HUES6 (cell line): Measurements from ENCODE around the gene C2orf81.
"Not testable (repeated sequence)": the region's sequence is repeated elsewhere in the genome, so short reads cannot be mapped to it uniquely, and the experiment has no call there.

Experiments
- H3K27ac ChIP-seq: 2 replicates; pipeline ENCODE4 v1.7.0; 2013; ENCODE audit warnings: low read depth, mild to moderate bottlenecking, low read length, inconsistent platforms
- H3K27me3 ChIP-seq: 2 replicates; pipeline ENCODE4 v1.6.1; 2013; ENCODE audit warnings: low read length; ENCODE audit not compliant: control insufficient read depth, insufficient read depth
- H3K36me3 ChIP-seq: 2 replicates; pipeline ENCODE4 v1.6.1; 2013; ENCODE audit warnings: low read length; ENCODE audit not compliant: control insufficient read depth, insufficient read depth
- H3K4me1 ChIP-seq: 2 replicates; pipeline ENCODE4 v1.6.1; 2013; ENCODE audit warnings: low read length; ENCODE audit not compliant: control insufficient read depth, insufficient read depth
- H3K4me3 ChIP-seq: 2 replicates; pipeline ENCODE4 v1.5.1; 2013; ENCODE audit warnings: low read depth, low read length
- H3K9ac ChIP-seq: one replicate; pipeline ENCODE4 v1.6.1; 2013; ENCODE audit warnings: mild to moderate bottlenecking, low read length
- H3K9me3 ChIP-seq: 2 replicates; pipeline ENCODE4 v1.6.1; 2013; ENCODE audit warnings: low read depth, low read length; ENCODE audit not compliant: control insufficient read depth, insufficient read depth

C2orf81 gene

DNA sequence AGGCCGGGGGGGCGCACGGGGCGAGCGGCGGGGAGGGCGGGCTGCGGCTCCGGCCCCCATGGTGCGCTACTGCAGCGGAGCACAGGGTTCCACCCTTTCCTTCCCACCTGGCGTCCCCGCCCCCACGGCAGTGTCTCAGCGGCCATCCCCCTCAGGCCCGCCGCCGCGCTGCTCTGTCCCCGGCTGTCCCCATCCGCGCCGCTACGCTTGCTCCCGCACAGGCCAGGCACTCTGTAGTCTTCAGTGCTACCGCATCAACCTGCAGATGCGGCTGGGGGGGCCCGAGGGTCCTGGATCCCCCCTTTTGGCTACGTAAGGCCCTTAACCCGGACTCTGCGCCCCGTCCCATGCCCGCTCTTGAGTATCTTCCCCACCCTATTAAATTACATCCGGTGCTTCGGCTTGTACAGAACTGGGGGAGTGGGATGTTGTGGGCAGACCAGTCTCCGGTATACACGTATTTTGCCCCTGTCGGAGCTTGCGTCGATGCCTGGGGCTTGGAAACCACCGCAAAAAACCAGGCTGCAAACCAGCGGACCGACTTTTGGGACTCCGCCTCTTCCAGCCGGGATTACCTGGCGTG is 36.2 kb upstream of the C2orf81 start:
- peak overlapping the region; percentile 71 for H3K9ac ChIP-seq
- no peaks in the 10 kb centered on the region for H3K27me3 ChIP-seq
- peak overlapping the region; percentile 71 for H3K27ac ChIP-seq

DNA sequence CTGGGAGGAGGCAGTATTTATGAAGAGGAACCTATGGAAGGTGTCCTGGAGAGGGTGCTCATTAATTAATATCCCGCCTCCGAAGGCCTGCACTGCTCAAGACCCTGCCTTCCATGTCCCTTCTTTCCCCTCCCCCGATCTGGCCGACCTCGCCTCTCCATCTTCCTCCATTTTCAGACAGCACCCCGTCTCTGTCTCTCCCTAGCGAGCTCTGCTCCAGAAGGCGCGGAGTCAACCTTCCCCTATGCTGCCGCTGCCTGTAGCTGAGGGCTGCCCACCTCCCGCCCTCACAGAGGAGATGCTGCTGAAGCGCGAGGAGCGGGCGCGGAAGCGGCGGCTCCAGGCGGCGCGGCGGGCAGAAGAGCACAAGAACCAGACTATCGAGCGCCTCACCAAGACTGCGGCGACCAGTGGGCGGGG is 35.7 kb upstream of the C2orf81 start:
- Histone ChIP-seq H3K4me3 (peak overlapping the region; percentile 71), H3K9ac (peak overlapping the region; percentile 41), H3K27ac (no peak overlapping the region), H3K9me3 (no peaks in the 10 kb centered on the region), H3K36me3 (peaks cover 10% of the 10 kb centered on the region), H3K4me1 (peaks cover 9% of the 10 kb centered on the region; the same call in 1 of the 2 replicates), H3K27me3 (no peaks in the 10 kb centered on the region)

More for the DNA sequence above, 36.2 kb upstream of the C2orf81 start:
- H3K4me1 ChIP-seq: peaks cover 6% of the 10 kb centered on the region; the same call in 1 of the 2 replicates
- no peaks in the 10 kb centered on the region for H3K9me3 ChIP-seq
- H3K4me3 ChIP-seq: peak overlapping the region; percentile 71
- peaks cover 15% of the 10 kb centered on the region for H3K36me3 ChIP-seq

GRCh38 chr2:74454654-74455511 is 33.5 kb upstream of the C2orf81 start, which contains the start of gene INO80B:
INO80B (plus strand) TSS chr2:74455087; CDS start chr2:74455117, 30 bp downstream.
- no peak within 1 kb of the TSS for H3K27ac ChIP-seq

DNA sequence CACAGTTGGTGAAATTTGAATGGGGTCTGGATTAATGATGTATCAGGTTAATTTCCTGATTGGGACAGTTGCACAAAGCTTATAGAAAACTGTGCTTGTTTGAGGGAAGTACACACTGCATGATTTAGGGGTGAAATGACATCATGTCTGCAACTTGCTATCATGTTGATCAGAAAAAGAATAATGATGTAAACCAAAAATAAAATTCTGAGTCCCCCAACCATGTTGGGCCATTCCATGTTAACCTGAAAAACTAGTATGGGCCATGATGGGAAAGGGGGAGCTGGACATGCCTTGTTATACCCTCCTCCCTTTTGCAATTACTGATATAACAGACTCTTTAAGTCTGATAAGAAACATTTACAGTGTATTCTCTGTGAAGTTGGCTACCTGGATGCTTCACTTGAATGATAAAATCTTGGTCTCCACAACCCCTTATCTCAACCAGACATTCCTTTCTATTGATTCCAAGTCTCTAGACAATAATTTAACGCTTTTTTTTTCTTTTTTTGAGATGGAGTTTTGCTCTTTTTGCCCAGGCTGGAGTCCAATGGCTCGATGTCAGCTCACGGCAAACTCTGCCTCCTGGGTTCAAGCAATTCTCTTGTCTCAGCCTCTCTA is 29.3 kb upstream of the C2orf81 start:
- H3K9ac ChIP-seq: no peak overlapping the region
- no peaks in the 10 kb centered on the region for H3K9me3 ChIP-seq
- H3K4me3 ChIP-seq: no peak overlapping the region
- no peak overlapping the region for H3K27ac ChIP-seq
- no peaks in the 10 kb centered on the region for H3K36me3 ChIP-seq
- H3K4me1 ChIP-seq: peaks cover 9% of the 10 kb centered on the region; the same call in 1 of the 2 replicates
- H3K27me3 ChIP-seq: no peaks in the 10 kb centered on the region

More at GRCh38 chr2:74454654-74455511, 33.5 kb upstream of the C2orf81 start, which contains the start of gene INO80B:
- Histone ChIP-seq H3K27me3 (no peaks in the 10 kb centered on the region), H3K4me1 (peaks cover 9% of the 10 kb centered on the region; the same call in 1 of the 2 replicates), H3K4me3 (peak within 1 kb of the TSS; percentile 77), H3K9ac (peak within 1 kb of the TSS; percentile 48), H3K36me3 (no peaks in the 10 kb centered on the region), H3K9me3 (no peaks in the 10 kb centered on the region)

GRCh38 chr2:74448771-74449170 is 27.4 kb upstream of the C2orf81 start:
- Histone ChIP-seq H3K27ac (no peak overlapping the region), H3K4me1 (peaks cover 5% of the 10 kb centered on the region; the same call in 1 of the 2 replicates), H3K36me3 (no peaks in the 10 kb centered on the region), H3K9ac (no peak overlapping the region), H3K9me3 (no peaks in the 10 kb centered on the region), H3K4me3 (no peak overlapping the region), H3K27me3 (0 out of 2 replicates have a peak, but pooled peaks cover 5% of the 10 kb centered on the region)

GRCh38 chr2:74447230-74447999 is 26.0 kb upstream of the C2orf81 start:
- H3K27ac ChIP-seq: no peak overlapping the region
- peaks cover under 1% of the 10 kb centered on the region; the same call in 1 of the 2 replicates for H3K4me1 ChIP-seq
- 0 out of 2 replicates have a peak, but pooled peaks cover 5% of the 10 kb centered on the region for H3K27me3 ChIP-seq
- no peak overlapping the region for H3K9ac ChIP-seq
- no peaks in the 10 kb centered on the region for H3K9me3 ChIP-seq
- no peak overlapping the region for H3K4me3 ChIP-seq
- no peaks in the 10 kb centered on the region for H3K36me3 ChIP-seq

- no peak overlapping the region for H3K4me3 ChIP-seq
- H3K27ac ChIP-seq: no peak overlapping the region
- H3K36me3 ChIP-seq: no peaks in the 10 kb centered on the region
- no peak overlapping the region for H3K9ac ChIP-seq
- H3K9me3 ChIP-seq: no peaks in the 10 kb centered on the region
- 0 out of 2 replicates have a peak, but pooled peaks cover 5% of the 10 kb centered on the region for H3K27me3 ChIP-seq
- H3K4me1 ChIP-seq: peaks cover 2% of the 10 kb centered on the region; the same call in 1 of the 2 replicates
These were observed 23.3 kb upstream of the C2orf81 start for GRCh38 chr2:74444498-74445318.

GRCh38 chr2:74442483-74443297 is 21.3 kb upstream of the C2orf81 start:
- H3K4me3 ChIP-seq: peak overlapping the region; percentile 77
- H3K36me3 ChIP-seq, H3K9me3 ChIP-seq, H3K27ac ChIP-seq, H3K27me3 ChIP-seq: not testable (repeated sequence)
- H3K9ac ChIP-seq: peak overlapping the region; percentile 82
- peaks cover 22% of the 10 kb centered on the region for H3K4me1 ChIP-seq

DNA sequence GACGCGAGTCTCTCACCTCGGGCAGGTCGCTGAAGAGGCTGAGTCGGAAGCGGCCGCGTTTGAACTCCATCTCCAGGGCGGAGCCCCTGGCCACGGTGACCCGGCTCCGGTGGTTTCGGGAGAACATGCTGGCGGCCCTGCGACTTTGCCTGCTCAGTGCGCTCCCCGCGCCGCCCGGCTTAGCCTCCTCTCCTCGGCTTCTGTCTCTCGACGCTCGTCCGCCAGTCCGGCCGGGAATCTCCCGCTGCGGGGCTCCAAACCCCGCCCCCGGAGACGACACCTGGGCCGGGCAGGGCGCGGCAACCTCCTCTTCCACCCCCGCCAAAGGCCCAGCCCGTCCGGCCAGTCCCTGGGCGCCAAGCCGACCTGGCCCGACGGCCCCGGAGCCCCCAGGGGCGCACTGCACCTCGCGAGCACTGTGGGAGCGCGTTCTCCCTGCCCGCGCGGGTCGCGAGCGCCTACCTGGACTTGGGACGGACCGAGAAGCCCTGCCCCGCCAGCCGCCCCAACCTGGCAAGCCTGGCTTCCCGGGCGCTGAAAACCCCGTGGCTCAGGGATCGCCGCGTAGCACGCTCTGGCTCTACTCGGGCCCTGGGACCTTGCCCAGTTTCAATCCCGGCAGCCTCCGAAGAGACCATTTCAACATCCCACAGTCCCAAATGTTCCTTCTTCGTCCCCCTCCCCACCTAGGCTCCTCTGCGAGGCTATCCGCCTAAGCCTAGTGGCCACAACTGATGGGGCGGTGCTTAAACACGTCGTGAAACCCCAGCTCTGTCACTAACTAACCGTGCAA is 20.5 kb upstream of the C2orf81 start, which contains the start of gene RTKN:
RTKN (minus strand) TSS at position 248 of the 793 bp plus-strand sequence; CDS start at position 127, 121 bp downstream.
- peak within 1 kb of the TSS; percentile 77 for H3K4me3 ChIP-seq
- peak within 1 kb of the TSS; percentile 81; the same call in 1 of the 2 replicates for H3K27ac ChIP-seq
- H3K36me3 ChIP-seq: 0 out of 2 replicates have a peak, but pooled peaks cover 3% of the 10 kb centered on the region

More for the DNA sequence above, 20.5 kb upstream of the C2orf81 start, which contains the start of gene RTKN:
- H3K27me3 ChIP-seq: 0 out of 2 replicates have a peak, but pooled peaks cover 5% of the 10 kb centered on the region
- peak within 1 kb of the TSS; percentile 82 for H3K9ac ChIP-seq
- no peaks in the 10 kb centered on the region for H3K9me3 ChIP-seq
- H3K4me1 ChIP-seq: peaks cover 30% of the 10 kb centered on the region
